Breast epithelium (tissue), 4 donors: ENCODE measurements around the gene TAS2R8. TPM values are rescaled to one million over a fixed set of nuclear protein-coding genes. Genes with fewer than 3 reads are reported as not detected.

Experiments used
- DNase-seq, 2 donors: peaks; one replicate each; pipeline ENCODE4 v3.0.0-alpha.2; 2019; ENCODE audit warnings: low spot score in 2 of 2
- H3K27ac ChIP-seq, 2 donors: fragments of 200-600 bp; sonication (generic) in 1 of 2; one replicate each; pipeline ENCODE4 v1.5.1; 2016 to 2019; ENCODE audit warnings: mild to moderate bottlenecking in 1 of 2
- H3K27me3 ChIP-seq, 2 donors: fragments of 200-600 bp; sonication (generic) in 1 of 2; one replicate each; pipeline versions ENCODE4 v1.5.1 to v1.6.0; 2017 to 2019; ENCODE audit warnings: control low read depth in 1 of 2, mild to moderate bottlenecking in 1 of 2
- H3K36me3 ChIP-seq: fragments of 200-600 bp; one replicate; pipeline ENCODE4 v1.5.1; 2019
- H3K4me1 ChIP-seq, 2 donors: fragments of 200-600 bp; sonication (generic); one replicate each; pipeline ENCODE4 v1.5.1; 2016 to 2019; ENCODE audit warnings: control low read depth in 1 of 2
- H3K4me3 ChIP-seq, 3 donors: fragments of 200-600 bp; sonication (generic); 1 replicate in 2 of 3; 2 replicates in 1 of 3; pipeline ENCODE4 v1.5.1; 2016 to 2019; ENCODE audit warnings: mild to moderate bottlenecking in 3 of 3, moderate library complexity in 2 of 3
- H3K9me3 ChIP-seq, 2 donors: fragments of 200-600 bp; sonication (generic) in 1 of 2; one replicate each; pipeline ENCODE4 v1.5.1; 2016 to 2019; ENCODE audit warnings: control low read depth in 1 of 2
- CTCF ChIP-seq, 3 donors: fragments of 450-650 bp; IDR thresholded peaks; one replicate each; pipeline ENCODE4 v1.5.1; 2016 to 2017; ENCODE audit warnings: antibody characterized with exemption in 3 of 3, mild to moderate bottlenecking in 3 of 3, moderate library complexity in 3 of 3
- POLR2A ChIP-seq: fragments of 450-650 bp; IDR thresholded peaks from one replicate; pipeline ENCODE4 v1.6.1; 2016; ENCODE audit warnings: antibody characterized with exemption, mild to moderate bottlenecking, moderate library complexity
- POLR2AphosphoS5 ChIP-seq, 3 donors: sonication (generic); formaldehyde crosslinking; IDR thresholded peaks; one replicate each; pipeline ENCODE4 v1.6.1; 2017; ENCODE audit warnings: antibody characterized with exemption in 3 of 3
- intact Hi-C: fragments of 100-400 bp; cut with DNase I; formaldehyde crosslinking; loops from one replicate; pipeline ENCODE4 v1.15.1; 2023; ENCODE audit warnings: low total_unique reads
- total RNA-seq, 3 donors: library from RNA; depleted of rRNA; stranded (reverse); fragments of >200 nt; gene quantifications; one replicate each; pipeline ENCODE4 v1.1.0, GENCODE V29; 2016

Gene TAS2R8
- total RNA-seq: under 1 TPM in 1 of 3 donors, not detected in 2; 0.48 TPM

- Histone ChIP-seq H3K4me3 (no peak within 1 kb of the TSS), H3K27ac (no peak within 1 kb of the TSS), H3K4me1 (no peaks in the 10 kb centered on the region), H3K36me3 (no peaks in the 10 kb centered on the region), H3K27me3 (no peaks in the 10 kb centered on the region), H3K9me3 (no peaks in the 10 kb centered on the region)
- TF ChIP-seq CTCF (IDR thresholded peaks at IDR 0.05): no peak
- TF ChIP-seq POLR2AphosphoS5 (IDR thresholded peaks at IDR 0.05): no peak
- no peak for TF ChIP-seq POLR2A
- DNase-seq: no peak
- intact Hi-C loops: no loop called here
Observed at GRCh38 chr12:10807186-10807585, at the start of gene TAS2R8. TAS2R8 (minus strand) TSS chr12:10807286; CDS start chr12:10806980, 306 bp downstream.

GRCh38 chr12:10855807-10856206 lies 48.7 kb upstream of the TAS2R8 start:
- TF ChIP-seq POLR2A (no peak), CTCF (IDR thresholded peaks at IDR 0.05) (no peak), POLR2AphosphoS5 (IDR thresholded peaks at IDR 0.05) (no peak)
- Histone ChIP-seq H3K4me3 (no peak overlapping the region), H3K27ac (no peak overlapping the region), H3K9me3 (peaks cover 9 to 11% of the 10 kb centered on the region in 2 donors), H3K36me3 (no peaks in the 10 kb centered on the region), H3K4me1 (no peaks in the 10 kb centered on the region), H3K27me3 (no peaks in the 10 kb centered on the region)
- no peak for DNase-seq
- intact Hi-C loops: no loop called here

- Histone ChIP-seq H3K4me3 (no peak overlapping the region), H3K36me3 (no peaks in the 10 kb centered on the region), H3K27ac (no peak overlapping the region), H3K27me3 (no peaks in the 10 kb centered on the region), H3K4me1 (no peaks in the 10 kb centered on the region), H3K9me3 (peaks cover 9 to 11% of the 10 kb centered on the region in 2 donors)
- intact Hi-C loops: no loop called here
- no peak for DNase-seq
- TF ChIP-seq POLR2A (no peak), CTCF (IDR thresholded peaks at IDR 0.05) (no peak), POLR2AphosphoS5 (IDR thresholded peaks at IDR 0.05) (no peak)
Observed at GRCh38 chr12:10853776-10854175, 46.7 kb upstream of the TAS2R8 start.

- Histone ChIP-seq H3K27ac (peak overlapping the region in 1 of 2 donors; percentile 43), H3K36me3 (no peaks in the 10 kb centered on the region), H3K4me3 (no peak overlapping the region), H3K9me3 (peaks cover 6 to 9% of the 10 kb centered on the region in 2 donors), H3K4me1 (no peaks in the 10 kb centered on the region), H3K27me3 (no peaks in the 10 kb centered on the region)
- no peak for DNase-seq
- intact Hi-C loops: no loop called here
- TF ChIP-seq POLR2A (no peak), CTCF (IDR thresholded peaks at IDR 0.05) (no peak), POLR2AphosphoS5 (IDR thresholded peaks at IDR 0.05) (no peak)
Observed at GRCh38 chr12:10851243-10851858, 44.3 kb upstream of the TAS2R8 start.

GRCh38 chr12:10849425-10849878 lies 42.4 kb upstream of the TAS2R8 start, which contains the start of gene PRR4:
PRR4 (minus strand) TSS chr12:10849475; CDS start chr12:10849437, 38 bp downstream.
- Histone ChIP-seq H3K27ac (peak within 1 kb of the TSS; percentile 46 to 49), H3K4me1 (no peaks in the 10 kb centered on the region), H3K4me3 (no peak within 1 kb of the TSS), H3K36me3 (no peaks in the 10 kb centered on the region), H3K9me3 (no peaks in the 10 kb centered on the region), H3K27me3 (no peaks in the 10 kb centered on the region)
- TF ChIP-seq CTCF (IDR thresholded peaks at IDR 0.05) (no peak), POLR2AphosphoS5 (IDR thresholded peaks at IDR 0.05) (no peak), POLR2A (no peak)
- DNase-seq: no peak
- intact Hi-C loops: no loop called here
